GM12878 (cell line): ENCODE measurements around the gene MAP2K4. TPM values are rescaled to one million over a fixed set of nuclear protein-coding genes. Genes with fewer than 3 reads are reported as not detected.

Source experiments
- ATAC-seq: fragments of 200-7000 bp; cut with Tn5 transposase; 3 replicates; pipeline ENCODE4 v1.9.1; 2020; ENCODE audit warnings: mild to moderate bottlenecking, moderate library complexity
- BruUV-seq: library from RNA; stranded (reverse); fragments of 400-500 nt; replicated peaks from 2 replicates; lab custom pipeline; 2021; lab: Mats Ljungman, UMichigan
- CTCF ChIA-PET: fragments of 300-600 bp; sonication (Branson Sonifier 250); formaldehyde crosslinking; extraction: SDS; loops from one replicate; lab custom pipeline; 2021; ENCODE audit warnings: inconsistent platforms; lab: Yijun Ruan, JAX
- POLR2A ChIA-PET: fragments of 350-600 bp; formaldehyde crosslinking; extraction: SDS; loops from one replicate; lab custom pipeline; 2021; ENCODE audit warnings: inconsistent platforms; lab: Charles Lee
- RAD21 ChIA-PET: fragments of 300-600 bp; sonication (Branson Sonifier 250); formaldehyde crosslinking; loops from one replicate; lab custom pipeline; 2023; ENCODE audit warnings: antibody characterized with exemption; ENCODE audit not compliant: unreplicated experiment; lab: Charles Lee
- SMC1A ChIA-PET: fragments of 300-600 bp; sonication (Branson Sonifier 250); formaldehyde crosslinking; loops from one replicate; lab custom pipeline; 2023; ENCODE audit not compliant: unreplicated experiment, uncharacterized antibody; lab: Charles Lee
- DNase-seq: peaks from one replicate; pipeline ENCODE4 v3.0.0-alpha.2; 2011; ENCODE audit warnings: low read depth, low spot score
- FAIRE-seq: peaks from 3 replicates; lab custom pipeline; 2011; peaks lifted over from hg19 to GRCh38; lab: Jason Lieb, UNC
- H2AFZ ChIP-seq: 2 replicates; pipeline ENCODE4 v1.6.0; 2011; ENCODE audit warnings: low read depth, low read length, control low read depth; ENCODE audit not compliant: control insufficient read depth
- H3K27ac ChIP-seq: 2 replicates; pipeline ENCODE4 v1.5.1; 2011; ENCODE audit warnings: control low read depth; ENCODE audit not compliant: control insufficient read depth, insufficient read depth
- H3K27me3 ChIP-seq, 2 experiments: replicated peaks in 1 of 2; 2 replicates each; pipeline versions ENCODE4 v1.6.0 to v1.6.1; 2011; ENCODE audit warnings: low read length in 1 of 2; ENCODE audit not compliant: control insufficient read depth in 2 of 2, insufficient read depth in 2 of 2
- H3K36me3 ChIP-seq, 2 experiments: 2 replicates each; pipeline ENCODE4 v1.5.1; 2011; ENCODE audit warnings: low read length in 1 of 2; ENCODE audit not compliant: control insufficient read depth in 2 of 2, insufficient read depth in 2 of 2
- H3K4me1 ChIP-seq: 2 replicates; pipeline ENCODE4 v1.6.1; 2011; ENCODE audit warnings: mild to moderate bottlenecking, low read length, moderate library complexity, mixed read lengths; ENCODE audit not compliant: control insufficient read depth, insufficient read depth
- H3K4me2 ChIP-seq: 2 replicates; pipeline ENCODE4 v1.6.0; 2011; ENCODE audit warnings: control low read depth; ENCODE audit not compliant: control insufficient read depth, insufficient read depth
- H3K4me3 ChIP-seq: fragments of 200-600 bp; sonication (generic); 2 replicates; pipeline ENCODE4 v1.5.1; 2016
- H3K79me2 ChIP-seq: 2 replicates; pipeline ENCODE4 v1.6.0; 2011; ENCODE audit warnings: low read length; ENCODE audit not compliant: control insufficient read depth, insufficient read depth
- H3K9ac ChIP-seq: 2 replicates; pipeline ENCODE4 v1.8.0; 2011; ENCODE audit warnings: low read length, control low read depth, mixed read lengths; ENCODE audit not compliant: control insufficient read depth, insufficient read depth
- H3K9me3 ChIP-seq: replicated peaks from 3 replicates; pipeline ENCODE4 v1.5.1; 2011; ENCODE audit warnings: mild to moderate bottlenecking, low read length; ENCODE audit not compliant: control insufficient read depth, insufficient read depth
- H4K20me1 ChIP-seq: 2 replicates; pipeline ENCODE4 v1.6.0; 2011; ENCODE audit not compliant: control insufficient read depth, insufficient read depth
- BACH1 ChIP-seq: fragments of 450-650 bp; IDR thresholded peaks from 2 replicates; pipeline ENCODE4 v1.6.1; 2017; ENCODE audit warnings: mild to moderate bottlenecking, borderline replicate concordance
- CBFB ChIP-seq: IDR thresholded peaks from 2 replicates; pipeline ENCODE4 v1.6.1; 2016; ENCODE audit warnings: antibody characterized with exemption, low read depth
- CREB1 ChIP-seq: IDR thresholded peaks from 2 replicates; pipeline ENCODE4 v1.6.1; 2012; ENCODE audit warnings: low read depth, mild to moderate bottlenecking, inconsistent platforms
- EGR1 ChIP-seq, 2 experiments: IDR thresholded peaks; 1 replicate in 1 of 2; 2 replicates in 1 of 2; pipeline ENCODE4 v1.6.1; 2011 to 2012; ENCODE audit warnings: low read depth in 2 of 2, low read length in 2 of 2, borderline replicate concordance in 1 of 2, mild to moderate bottlenecking in 1 of 2, moderate library complexity in 1 of 2
- FOS ChIP-seq: IDR thresholded peaks from 3 replicates; pipeline ENCODE4 v1.6.1; 2011; ENCODE audit warnings: borderline replicate concordance; ENCODE audit not compliant: insufficient read length; ENCODE audit errors: extremely low read depth
- HDAC6 ChIP-seq: fragments of 200-600 bp; sonication (generic); IDR thresholded peaks from one replicate; pipeline ENCODE4 v1.8.0; 2017; ENCODE audit warnings: antibody characterized with exemption; ENCODE audit not compliant: unreplicated experiment
- IRF5 ChIP-seq: fragments of 450-650 bp; IDR thresholded peaks from 2 replicates; pipeline ENCODE4 v1.6.1; 2017; ENCODE audit warnings: borderline replicate concordance
- MLLT1 ChIP-seq: fragments of 450-650 bp; IDR thresholded peaks from 2 replicates; pipeline ENCODE4 v1.6.1; 2016; ENCODE audit warnings: mild to moderate bottlenecking
- MYB ChIP-seq: fragments of 150-350 bp; IDR thresholded peaks from 2 replicates; pipeline ENCODE4 v1.6.1; 2014; ENCODE audit warnings: mild to moderate bottlenecking, low read depth, low read length, borderline replicate concordance
- POLR2AphosphoS5 ChIP-seq: IDR thresholded peaks from 2 replicates; pipeline ENCODE4 v1.6.1; 2011; ENCODE audit warnings: mild to moderate bottlenecking, low read length, inconsistent platforms
- RBBP5 ChIP-seq: fragments of 200-600 bp; sonication (generic); conservative IDR thresholded peaks from 2 replicates; pipeline ENCODE4 v1.6.1; 2016
- SKIL ChIP-seq: fragments of 450-650 bp; IDR thresholded peaks from 2 replicates; pipeline ENCODE4 v1.6.1; 2017; ENCODE audit warnings: mild to moderate bottlenecking, low read depth, inconsistent platforms; ENCODE audit not compliant: poor library complexity, severe bottlenecking
- SPI1 ChIP-seq: IDR thresholded peaks from 2 replicates; pipeline ENCODE4 v1.6.1; 2011; ENCODE audit warnings: low read depth, mild to moderate bottlenecking, low read length, moderate library complexity, borderline replicate concordance; ENCODE audit not compliant: insufficient read depth
- SREBF1 ChIP-seq: IDR thresholded peaks from 2 replicates; pipeline ENCODE4 v1.6.1; 2012; ENCODE audit warnings: mild to moderate bottlenecking, low read length
- SUZ12 ChIP-seq: fragments of 200-600 bp; sonication (generic); IDR thresholded peaks from one replicate; pipeline ENCODE4 v1.6.1; 2018; ENCODE audit warnings: antibody characterized with exemption, mild to moderate bottlenecking; ENCODE audit not compliant: unreplicated experiment
- USF1 ChIP-seq: IDR thresholded peaks from 2 replicates; pipeline ENCODE4 v1.6.1; 2011; ENCODE audit warnings: borderline replicate concordance, low read depth, mild to moderate bottlenecking, moderate library complexity, mixed read lengths, low read length; ENCODE audit not compliant: insufficient read depth; ENCODE audit errors: extremely low read length
- YBX1 ChIP-seq: fragments of 450-650 bp; IDR thresholded peaks from 2 replicates; pipeline ENCODE4 v1.6.1; 2016; ENCODE audit warnings: antibody characterized with exemption
- ZBED1 ChIP-seq: IDR thresholded peaks from 2 replicates; pipeline ENCODE4 v1.6.1; 2016; ENCODE audit warnings: borderline replicate concordance
- ZSCAN29 ChIP-seq: fragments of 450-650 bp; IDR thresholded peaks from 2 replicates; pipeline ENCODE4 v1.6.1; 2017; ENCODE audit warnings: mild to moderate bottlenecking, moderate library complexity
- WGBS: methylation state at CpG from one replicate; pipeline ENCODE4 v1.1.6; 2016; ENCODE audit warnings: low lambda C conversion rate; ENCODE audit not compliant: insufficient replicate concordance, insufficient coverage; ENCODE audit errors: missing lambda C conversion rate; 5-methylcytosine and 5-hydroxymethylcytosine counted together
- in situ Hi-C: fragments of 300-500 bp; cut with MboI; formaldehyde crosslinking; loops from 9 replicates; pipeline ENCODE4 v1.14.3; 2018; ENCODE audit warnings: mixed read lengths
- intact Hi-C: fragments of 100-400 bp; cut with micrococcal nuclease; formaldehyde crosslinking; loops from one replicate; pipeline ENCODE4 v1.14.2; 2022; ENCODE audit not compliant: unreplicated experiment
- polyA plus RNA-seq, 11 experiments: library from polyadenylated mRNA; depleted of rRNA in 4 of 11; unstranded in 6 of 11; stranded (reverse) in 5 of 11; fragments of >200 nt; fragmentation: Nextera tagmentation in 4 of 11; fragmentation: Illumina TruSeq in 1 of 11; extraction: Ambion mirVana in 4 of 11; extraction: Trizol in 1 of 11; gene quantifications; 1 replicate in 1 of 11; 2 replicates in 10 of 11; pipeline versions ENCODE4 v1.2.1 to v1.2.3, GENCODE V29; 2011 to 2016; ENCODE audit warnings: inconsistent platforms in 2 of 11, missing spikeins in 2 of 11, low read depth in 1 of 11
- total RNA-seq, 4 experiments: library from RNA; depleted of rRNA in 3 of 4; stranded (reverse); fragments of >200 nt in 3 of 4; fragmentation: Illumina TruSeq in 1 of 4; extraction: Trizol in 1 of 4; gene quantifications; 2 replicates each; pipeline versions ENCODE4 v1.2.1 to v1.2.3, GENCODE V29; 2013 to 2021

The MAP2K4 gene
- total and polyA plus RNA-seq, 10 of the 15 experiments (the other 5 are each of a cell fraction or from before 2014, with no cell fraction given) = 5.4 to 34.1 (median 25.5) TPM

GRCh38 chr17:12041312-12041711 lies 20.6 kb downstream of the MAP2K4 start:
- in situ Hi-C loops (no loop called here), intact Hi-C loops (no loop called here)
- Histone ChIP-seq H2AFZ (no peak overlapping the region), H3K9ac (no peak overlapping the region), H3K4me3 (no peak overlapping the region), H3K27ac (no peak overlapping the region), H3K27me3 (no peaks in the 10 kb centered on the region), H3K9me3 (no peaks in the 10 kb centered on the region), H3K4me2 (no peak overlapping the region), H3K79me2 (peaks cover 7% of the 10 kb centered on the region), H4K20me1 (no peaks in the 10 kb centered on the region), H3K36me3 (no peaks in the 10 kb centered on the region), H3K4me1 (no peaks in the 10 kb centered on the region)
- ChIA-PET POLR2A (interaction anchor here (1.3 kb wide), 1 partner anchor 17 kb away, joined by 3 read pairs; no protein-coding TSS in a partner anchor), RAD21 (no interaction called here), SMC1A (no interaction called here), CTCF (interaction anchor here (0.6 kb wide), 1 partner anchor 11 kb away, joined by 4 read pairs; no protein-coding TSS in a partner anchor)
- whole genome bisulfite sequencing = 62% methylated on average over 3 of the region's 3 CpGs
- BruUV-seq = no TSS peak
- TF ChIP-seq CREB1 (no peak), SPI1 (no peak), MLLT1 (no peak), ZBED1 (no peak), BACH1 (no peak), USF1 (no peak), YBX1 (no peak), HDAC6 (no peak), MYB (no peak), CBFB (no peak), IRF5 (no peak), EGR1 (IDR thresholded peaks at IDR 0.05; ENCODE audit: borderline replicate concordance in 1 of 2, low read depth in 2 of 2, low read length in 2 of 2) (no peak), RBBP5 (no peak), ZSCAN29 (no peak), POLR2AphosphoS5 (no peak), SREBF1 (no peak), SUZ12 (no peak), FOS (no peak), SKIL (no peak)
- ATAC-seq (no peak), DNase-seq (no peak), FAIRE-seq (no peak)
